PC-9 (cell line): ENCODE measurements around the gene MBD3.

Experiments used
- CTCF ChIP-seq: fragments of 200-600 bp; sonication (generic); conservative IDR thresholded peaks from 2 replicates; pipeline ENCODE4 v1.6.1; 2017; ENCODE audit warnings: mixed run types, antibody characterized with exemption, mild to moderate bottlenecking, moderate library complexity
- EZH2 ChIP-seq: fragments of 200-600 bp; sonication (generic); IDR thresholded peaks from 2 replicates; pipeline ENCODE4 v1.8.0; 2017; ENCODE audit warnings: antibody characterized with exemption, low read depth

- TF ChIP-seq CTCF: no peak
- TF ChIP-seq EZH2: no peak
These were observed 7.5 kb downstream of the MBD3 start for GRCh38 chr19:1585243-1585580.
